Neural cell (in vitro differentiated cells): Measurements from ENCODE around the gene ATP6V1E1. TPM values are rescaled to one million over a fixed set of nuclear protein-coding genes. Genes with fewer than 3 reads are reported as not detected.

Source experiments
- H2AFZ ChIP-seq: fragments of 200-600, 300-800 bp; sonication (generic), shearing (Covaris generic); 2 replicates; pipeline ENCODE4 v1.6.0; 2014; ENCODE audit warnings: low read depth, mild to moderate bottlenecking, antibody characterized with exemption, low read length, moderate library complexity
- H3F3A ChIP-seq: fragments of 200-600 bp; shearing (Covaris generic); 2 replicates; pipeline ENCODE4 v1.6.1; 2016; ENCODE audit warnings: mild to moderate bottlenecking, moderate library complexity, mixed read lengths, antibody characterized with exemption, low read length; ENCODE audit not compliant: insufficient read depth, poor library complexity, severe bottlenecking
- H3K27ac ChIP-seq: fragments of 200-600, 300-800 bp; sonication (generic), shearing (Covaris generic); 2 replicates; pipeline ENCODE4 v1.5.1; 2014; ENCODE audit warnings: mild to moderate bottlenecking, low read length, moderate library complexity
- H3K27me3 ChIP-seq: fragments of 300-800, 200-600 bp; sonication (generic), shearing (Covaris generic); 2 replicates; pipeline ENCODE4 v1.6.0; 2014; ENCODE audit warnings: mild to moderate bottlenecking, low read depth, low read length, moderate library complexity; ENCODE audit not compliant: insufficient read depth
- H3K36me3 ChIP-seq: fragments of 300-800, 200-600 bp; sonication (generic), shearing (Covaris generic); 2 replicates; pipeline ENCODE4 v1.5.1; 2014; ENCODE audit warnings: mild to moderate bottlenecking, antibody characterized with exemption, low read length, moderate library complexity; ENCODE audit not compliant: insufficient read depth
- H3K4me2 ChIP-seq: fragments of 300-800, 200-600 bp; sonication (generic), shearing (Covaris generic); 2 replicates; pipeline ENCODE4 v1.6.0; 2014; ENCODE audit warnings: mild to moderate bottlenecking, low read length
- H3K4me3 ChIP-seq: fragments of 300-800, 200-600 bp; sonication (generic), shearing (Covaris generic); 2 replicates; pipeline ENCODE4 v1.5.1; 2014; ENCODE audit warnings: mild to moderate bottlenecking, low read length, moderate library complexity
- H3K79me2 ChIP-seq: fragments of 200-600 bp; shearing (Covaris generic); replicated peaks from 2 replicates; pipeline ENCODE4 v1.6.0; 2014; ENCODE audit warnings: mild to moderate bottlenecking, low read length, moderate library complexity; ENCODE audit not compliant: insufficient read depth
- H3K9ac ChIP-seq: fragments of 300-800, 200-600 bp; sonication (generic), shearing (Covaris generic); 2 replicates; pipeline ENCODE4 v1.6.1; 2016; ENCODE audit warnings: mild to moderate bottlenecking, low read length, mixed read lengths
- H3K9me2 ChIP-seq: fragments of 200-600 bp; shearing (Covaris generic); 2 replicates; pipeline ENCODE4 v1.6.1; 2016; ENCODE audit warnings: mild to moderate bottlenecking, low read length, mixed read lengths; ENCODE audit not compliant: insufficient read depth
- H3K9me3 ChIP-seq: fragments of 200-600, 300-800 bp; sonication (generic), shearing (Covaris generic); 2 replicates; pipeline ENCODE4 v1.6.1; 2016; ENCODE audit warnings: mild to moderate bottlenecking, mixed run types, low read length, moderate library complexity, mixed read lengths
- H4K20me1 ChIP-seq: fragments of 200-600 bp; shearing (Covaris generic); 2 replicates; pipeline ENCODE4 v1.6.1; 2016; ENCODE audit warnings: mild to moderate bottlenecking, mixed run types; ENCODE audit not compliant: insufficient read depth
- EP300 ChIP-seq: fragments of 450-650 bp; conservative IDR thresholded peaks from 2 replicates; pipeline ENCODE4 v1.6.1; 2014; ENCODE audit warnings: antibody characterized with exemption, mild to moderate bottlenecking, moderate library complexity; ENCODE audit not compliant: poor library complexity, severe bottlenecking
- EZH2 ChIP-seq: fragments of 200-600, 300-800 bp; shearing (Covaris generic), sonication (generic); IDR thresholded peaks from 2 replicates; pipeline ENCODE4 v1.6.1; 2014; ENCODE audit warnings: antibody characterized with exemption, low read length, borderline replicate concordance, mild to moderate bottlenecking; ENCODE audit not compliant: insufficient read depth, poor library complexity, severe bottlenecking
- MXI1 ChIP-seq: fragments of 450-650 bp; conservative IDR thresholded peaks from 2 replicates; pipeline ENCODE4 v1.6.1; 2014; ENCODE audit warnings: antibody characterized with exemption, mild to moderate bottlenecking; ENCODE audit not compliant: poor library complexity, severe bottlenecking
- POLR2AphosphoS5 ChIP-seq: IDR thresholded peaks from 2 replicates; pipeline ENCODE4 v1.6.1; 2012
- RAD21 ChIP-seq: fragments of 450-650 bp; conservative IDR thresholded peaks from 2 replicates; pipeline ENCODE4 v1.6.1; 2014; ENCODE audit warnings: antibody characterized with exemption, mild to moderate bottlenecking, moderate library complexity
- SMC3 ChIP-seq: fragments of 450-650 bp; conservative IDR thresholded peaks from 2 replicates; pipeline ENCODE4 v1.6.1; 2014; ENCODE audit warnings: antibody characterized with exemption, mild to moderate bottlenecking, moderate library complexity; ENCODE audit not compliant: poor library complexity
- TAF1 ChIP-seq: IDR thresholded peaks from 2 replicates; pipeline ENCODE4 v1.6.1; 2012; ENCODE audit warnings: low read depth
- polyA plus RNA-seq: library from polyadenylated mRNA; depleted of rRNA; stranded (reverse); fragments of >200 nt; gene quantifications from 2 replicates; pipeline ENCODE4 v1.2.3, GENCODE V29; 2014
- TF ChIP-seq, protein P1 (sequence below): IDR thresholded peaks from 2 replicates; pipeline ENCODE4 v1.6.1; 2012; ENCODE audit warnings: borderline replicate concordance
- TF ChIP-seq, protein P2 (sequence below): fragments of 450-650 bp; IDR thresholded peaks from 2 replicates; pipeline ENCODE4 v1.5.1; 2014; ENCODE audit warnings: antibody characterized with exemption, mild to moderate bottlenecking, moderate library complexity; ENCODE audit not compliant: poor library complexity, severe bottlenecking

Gene ATP6V1E1
- polyA plus RNA-seq, 1 donor from 2014 or later = 224 TPM

DNA sequence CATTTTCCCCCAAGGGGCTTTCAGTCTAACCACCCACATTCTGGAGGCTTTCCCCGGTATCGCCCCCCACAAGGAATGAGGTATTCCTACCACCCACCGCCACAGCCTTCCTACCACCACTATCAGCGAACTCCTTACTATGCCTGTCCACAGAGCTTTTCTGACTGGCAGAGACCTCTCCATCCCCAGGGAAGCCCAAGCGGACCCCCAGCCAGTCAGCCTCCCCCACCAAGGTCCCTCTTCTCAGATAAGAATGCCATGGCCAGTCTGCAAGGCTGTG, 79.9 kb downstream of the ATP6V1E1 start:
- no peaks in the 10 kb centered on the region for H3K27me3 ChIP-seq
- H3F3A ChIP-seq = no peaks in the 10 kb centered on the region
- H3K79me2 ChIP-seq = no peaks in the 10 kb centered on the region
- H4K20me1 ChIP-seq = no peaks in the 10 kb centered on the region
- no peak for TF ChIP-seq RAD21
- TF ChIP-seq EP300 = no peak
- no peak for TF ChIP-seq MXI1
- TF ChIP-seq EZH2 = no peak
- no peak for TF ChIP-seq POLR2AphosphoS5
- no peak for TF ChIP-seq TAF1
- TF ChIP-seq, protein P1, sequence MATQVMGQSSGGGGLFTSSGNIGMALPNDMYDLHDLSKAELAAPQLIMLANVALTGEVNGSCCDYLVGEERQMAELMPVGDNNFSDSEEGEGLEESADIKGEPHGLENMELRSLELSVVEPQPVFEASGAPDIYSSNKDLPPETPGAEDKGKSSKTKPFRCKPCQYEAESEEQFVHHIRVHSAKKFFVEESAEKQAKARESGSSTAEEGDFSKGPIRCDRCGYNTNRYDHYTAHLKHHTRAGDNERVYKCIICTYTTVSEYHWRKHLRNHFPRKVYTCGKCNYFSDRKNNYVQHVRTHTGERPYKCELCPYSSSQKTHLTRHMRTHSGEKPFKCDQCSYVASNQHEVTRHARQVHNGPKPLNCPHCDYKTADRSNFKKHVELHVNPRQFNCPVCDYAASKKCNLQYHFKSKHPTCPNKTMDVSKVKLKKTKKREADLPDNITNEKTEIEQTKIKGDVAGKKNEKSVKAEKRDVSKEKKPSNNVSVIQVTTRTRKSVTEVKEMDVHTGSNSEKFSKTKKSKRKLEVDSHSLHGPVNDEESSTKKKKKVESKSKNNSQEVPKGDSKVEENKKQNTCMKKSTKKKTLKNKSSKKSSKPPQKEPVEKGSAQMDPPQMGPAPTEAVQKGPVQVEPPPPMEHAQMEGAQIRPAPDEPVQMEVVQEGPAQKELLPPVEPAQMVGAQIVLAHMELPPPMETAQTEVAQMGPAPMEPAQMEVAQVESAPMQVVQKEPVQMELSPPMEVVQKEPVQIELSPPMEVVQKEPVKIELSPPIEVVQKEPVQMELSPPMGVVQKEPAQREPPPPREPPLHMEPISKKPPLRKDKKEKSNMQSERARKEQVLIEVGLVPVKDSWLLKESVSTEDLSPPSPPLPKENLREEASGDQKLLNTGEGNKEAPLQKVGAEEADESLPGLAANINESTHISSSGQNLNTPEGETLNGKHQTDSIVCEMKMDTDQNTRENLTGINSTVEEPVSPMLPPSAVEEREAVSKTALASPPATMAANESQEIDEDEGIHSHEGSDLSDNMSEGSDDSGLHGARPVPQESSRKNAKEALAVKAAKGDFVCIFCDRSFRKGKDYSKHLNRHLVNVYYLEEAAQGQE = no peak
- TF ChIP-seq, protein P2, sequence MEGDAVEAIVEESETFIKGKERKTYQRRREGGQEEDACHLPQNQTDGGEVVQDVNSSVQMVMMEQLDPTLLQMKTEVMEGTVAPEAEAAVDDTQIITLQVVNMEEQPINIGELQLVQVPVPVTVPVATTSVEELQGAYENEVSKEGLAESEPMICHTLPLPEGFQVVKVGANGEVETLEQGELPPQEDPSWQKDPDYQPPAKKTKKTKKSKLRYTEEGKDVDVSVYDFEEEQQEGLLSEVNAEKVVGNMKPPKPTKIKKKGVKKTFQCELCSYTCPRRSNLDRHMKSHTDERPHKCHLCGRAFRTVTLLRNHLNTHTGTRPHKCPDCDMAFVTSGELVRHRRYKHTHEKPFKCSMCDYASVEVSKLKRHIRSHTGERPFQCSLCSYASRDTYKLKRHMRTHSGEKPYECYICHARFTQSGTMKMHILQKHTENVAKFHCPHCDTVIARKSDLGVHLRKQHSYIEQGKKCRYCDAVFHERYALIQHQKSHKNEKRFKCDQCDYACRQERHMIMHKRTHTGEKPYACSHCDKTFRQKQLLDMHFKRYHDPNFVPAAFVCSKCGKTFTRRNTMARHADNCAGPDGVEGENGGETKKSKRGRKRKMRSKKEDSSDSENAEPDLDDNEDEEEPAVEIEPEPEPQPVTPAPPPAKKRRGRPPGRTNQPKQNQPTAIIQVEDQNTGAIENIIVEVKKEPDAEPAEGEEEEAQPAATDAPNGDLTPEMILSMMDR = no peak
- no peak for TF ChIP-seq SMC3
- H3K9ac ChIP-seq = no peak overlapping the region
- no peak overlapping the region for H2AFZ ChIP-seq
- no peak overlapping the region for H3K4me3 ChIP-seq
- H3K36me3 ChIP-seq = no peaks in the 10 kb centered on the region
- no peak overlapping the region for H3K27ac ChIP-seq
- no peaks in the 10 kb centered on the region for H3K9me2 ChIP-seq
- no peak overlapping the region for H3K4me2 ChIP-seq
- no peaks in the 10 kb centered on the region for H3K9me3 ChIP-seq

DNA sequence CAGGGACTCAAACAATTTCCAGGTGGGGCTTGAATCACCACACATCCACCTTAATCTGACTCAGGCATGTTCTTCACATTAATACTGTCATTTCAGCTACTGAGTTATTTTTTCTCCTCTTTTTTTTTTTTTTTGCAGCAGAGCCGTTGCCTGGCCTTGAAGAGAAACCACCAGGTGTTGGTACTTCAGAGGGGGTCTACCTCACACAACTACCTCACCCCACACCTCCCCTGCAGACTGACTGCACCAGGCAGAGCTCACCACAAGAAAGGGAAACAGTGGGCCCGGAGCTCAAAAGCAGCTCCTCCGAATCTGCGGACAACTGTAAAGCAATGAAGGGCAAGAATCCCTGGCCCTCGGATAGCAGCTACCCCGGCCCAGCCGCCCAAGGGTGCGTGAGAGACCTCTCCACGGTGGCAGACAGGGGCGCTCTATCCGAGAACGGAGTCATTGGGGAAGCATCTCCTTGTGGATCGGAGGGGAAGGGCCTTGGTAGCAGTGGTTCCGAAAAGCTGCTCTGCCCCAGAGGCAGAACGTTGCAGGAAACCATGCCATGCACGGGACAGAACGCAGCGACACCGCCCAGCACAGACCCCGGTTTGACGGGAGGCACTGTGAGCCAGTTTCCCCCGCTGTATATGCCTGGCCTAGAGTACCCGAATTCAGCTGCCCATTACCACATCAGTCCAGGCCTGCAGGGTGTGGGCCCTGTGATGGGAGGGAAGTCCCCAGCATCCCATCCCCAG, 80.4 kb downstream of the ATP6V1E1 start:
- Histone ChIP-seq H3K4me2 (no peak overlapping the region), H3K27ac (no peak overlapping the region), H3K36me3 (no peaks in the 10 kb centered on the region), H3K9me3 (no peaks in the 10 kb centered on the region), H3K4me3 (no peak overlapping the region), H3K9me2 (no peaks in the 10 kb centered on the region), H3F3A (no peaks in the 10 kb centered on the region), H3K79me2 (no peaks in the 10 kb centered on the region), H3K9ac (no peak overlapping the region), H2AFZ (no peak overlapping the region), H3K27me3 (no peaks in the 10 kb centered on the region), H4K20me1 (no peaks in the 10 kb centered on the region)
- TF ChIP-seq, protein P2 = no peak
- TF ChIP-seq EP300 = no peak
- TF ChIP-seq, protein P1 = no peak
- no peak for TF ChIP-seq POLR2AphosphoS5
- no peak for TF ChIP-seq EZH2
- TF ChIP-seq RAD21 = no peak
- no peak for TF ChIP-seq TAF1
- no peak for TF ChIP-seq SMC3
- no peak for TF ChIP-seq MXI1
